ENCODE data around the gene AKAP11. TPM values are rescaled to one million over a fixed set of nuclear protein-coding genes. Genes with fewer than 3 reads are reported as not detected.

Gene AKAP11
- 19.4 and 20.9 TPM in 2 replicates for polyA plus RNA-seq
- polyA minus RNA-seq, result 68.7 and 90.4 TPM in 2 replicates

DNA sequence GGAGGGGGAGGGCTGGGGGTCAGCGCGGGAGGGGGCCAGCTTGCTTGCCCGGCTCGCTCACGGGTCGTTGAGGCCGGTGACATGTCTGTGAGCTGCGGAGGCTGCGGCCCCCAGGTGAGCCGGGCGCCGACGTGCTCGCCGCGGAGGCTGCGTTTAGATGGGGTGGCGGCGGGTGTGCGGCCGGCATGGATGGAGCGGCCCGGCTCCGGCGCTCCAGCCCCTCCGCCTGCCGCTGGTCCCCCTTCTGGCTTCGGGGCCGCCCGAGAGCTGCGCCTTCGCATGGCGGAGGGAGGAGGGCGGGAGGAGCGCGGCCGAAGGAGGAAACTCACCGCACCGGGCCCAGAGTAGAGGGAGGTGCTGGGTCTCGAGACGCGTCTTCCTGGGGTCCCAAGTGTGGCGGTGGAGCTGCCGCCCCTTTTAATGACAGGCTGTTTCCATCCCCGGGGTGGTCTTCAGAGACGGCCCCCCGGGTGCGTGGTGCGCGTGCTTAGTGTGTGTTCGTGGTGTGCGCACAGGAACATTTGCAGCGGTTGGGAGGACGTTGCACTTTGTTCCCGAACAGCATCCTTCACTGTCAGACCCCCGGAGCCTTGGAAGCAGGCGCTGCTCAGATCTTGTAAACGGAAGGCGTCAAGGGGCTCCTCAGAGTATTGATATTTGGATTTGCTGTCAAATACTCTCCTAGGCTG lies at the start of gene AKAP11:
Gene AKAP11 (plus strand): TSS at position 38 of the 689 bp plus-strand sequence. CDS start 14,197 bp downstream, outside the sequence.
- peak within 1 kb of the TSS; percentile 96 for H3K27ac ChIP-seq (ENCODE audit: low read length)
- H3K79me2 ChIP-seq (replicated peaks; ENCODE audit: insufficient read depth, low read length), result peaks cover 44% of the 10 kb centered on the region
- no peaks in the 10 kb centered on the region for H3K36me3 ChIP-seq (ENCODE audit: insufficient read depth, low read length)
- H3K4me3 ChIP-seq (ENCODE audit: low read length), result peak within 1 kb of the TSS; percentile 94
- no peaks in the 10 kb centered on the region for H3K9me3 ChIP-seq (ENCODE audit: low read length)
- TF ChIP-seq REST (IDR thresholded peaks at IDR 0.05; ENCODE audit: borderline replicate concordance) (peak; percentile 52), SMC3 (conservative IDR thresholded peaks at IDR 0.05; ENCODE audit: poor library complexity) (peak; percentile 47), POLR2AphosphoS5 (IDR thresholded peaks at IDR 0.05) (peak; percentile 52), TAF1 (IDR thresholded peaks at IDR 0.05; ENCODE audit: low read depth) (peak; percentile 82), EP300 (conservative IDR thresholded peaks at IDR 0.05; ENCODE audit: poor library complexity, severe bottlenecking) (no peak), RAD21 (conservative IDR thresholded peaks at IDR 0.05) (no peak), MXI1 (conservative IDR thresholded peaks at IDR 0.05; ENCODE audit: poor library complexity, severe bottlenecking) (peak; percentile 23)
- TF ChIP-seq, protein P1, sequence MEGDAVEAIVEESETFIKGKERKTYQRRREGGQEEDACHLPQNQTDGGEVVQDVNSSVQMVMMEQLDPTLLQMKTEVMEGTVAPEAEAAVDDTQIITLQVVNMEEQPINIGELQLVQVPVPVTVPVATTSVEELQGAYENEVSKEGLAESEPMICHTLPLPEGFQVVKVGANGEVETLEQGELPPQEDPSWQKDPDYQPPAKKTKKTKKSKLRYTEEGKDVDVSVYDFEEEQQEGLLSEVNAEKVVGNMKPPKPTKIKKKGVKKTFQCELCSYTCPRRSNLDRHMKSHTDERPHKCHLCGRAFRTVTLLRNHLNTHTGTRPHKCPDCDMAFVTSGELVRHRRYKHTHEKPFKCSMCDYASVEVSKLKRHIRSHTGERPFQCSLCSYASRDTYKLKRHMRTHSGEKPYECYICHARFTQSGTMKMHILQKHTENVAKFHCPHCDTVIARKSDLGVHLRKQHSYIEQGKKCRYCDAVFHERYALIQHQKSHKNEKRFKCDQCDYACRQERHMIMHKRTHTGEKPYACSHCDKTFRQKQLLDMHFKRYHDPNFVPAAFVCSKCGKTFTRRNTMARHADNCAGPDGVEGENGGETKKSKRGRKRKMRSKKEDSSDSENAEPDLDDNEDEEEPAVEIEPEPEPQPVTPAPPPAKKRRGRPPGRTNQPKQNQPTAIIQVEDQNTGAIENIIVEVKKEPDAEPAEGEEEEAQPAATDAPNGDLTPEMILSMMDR (IDR thresholded peaks at IDR 0.05; ENCODE audit: poor library complexity, severe bottlenecking), result no peak
- no peaks in the 10 kb centered on the region for H4K20me1 ChIP-seq (ENCODE audit: insufficient read depth)
- H3K27me3 ChIP-seq (ENCODE audit: insufficient read depth, low read depth, low read length), result no peaks in the 10 kb centered on the region
- peak within 1 kb of the TSS; percentile 82 for H2AFZ ChIP-seq (ENCODE audit: low read depth, low read length)
- no peaks in the 10 kb centered on the region for H3K9me2 ChIP-seq (ENCODE audit: insufficient read depth, low read length)
- no peaks in the 10 kb centered on the region for H3F3A ChIP-seq (ENCODE audit: insufficient read depth, low read length, poor library complexity, severe bottlenecking)
- H3K9ac ChIP-seq (ENCODE audit: low read length), result peak within 1 kb of the TSS; percentile 90
- peak within 1 kb of the TSS; percentile 95 for H3K4me2 ChIP-seq (ENCODE audit: low read length)

- no peaks in the 10 kb centered on the region for H3K9me3 ChIP-seq (ENCODE audit: low read length)
- no peaks in the 10 kb centered on the region for H3K27me3 ChIP-seq (ENCODE audit: insufficient read depth, low read depth, low read length)
- H3K79me2 ChIP-seq (replicated peaks; ENCODE audit: insufficient read depth, low read length), result no peaks in the 10 kb centered on the region
- H3K36me3 ChIP-seq (ENCODE audit: insufficient read depth, low read length), result no peaks in the 10 kb centered on the region
- no peak overlapping the region for H2AFZ ChIP-seq (ENCODE audit: low read depth, low read length)
- TF ChIP-seq REST (IDR thresholded peaks at IDR 0.05; ENCODE audit: borderline replicate concordance) (no peak), SMC3 (conservative IDR thresholded peaks at IDR 0.05; ENCODE audit: poor library complexity) (no peak), RAD21 (conservative IDR thresholded peaks at IDR 0.05) (no peak), EZH2 (IDR thresholded peaks at IDR 0.05; ENCODE audit: borderline replicate concordance, insufficient read depth, low read length, poor library complexity, severe bottlenecking) (no peak), MXI1 (conservative IDR thresholded peaks at IDR 0.05; ENCODE audit: poor library complexity, severe bottlenecking) (no peak), TAF1 (IDR thresholded peaks at IDR 0.05; ENCODE audit: low read depth) (no peak), EP300 (conservative IDR thresholded peaks at IDR 0.05; ENCODE audit: poor library complexity, severe bottlenecking) (no peak), POLR2AphosphoS5 (IDR thresholded peaks at IDR 0.05) (no peak)
- TF ChIP-seq, protein P1 (IDR thresholded peaks at IDR 0.05; ENCODE audit: poor library complexity, severe bottlenecking), result no peak
- H3K9me2 ChIP-seq (ENCODE audit: insufficient read depth, low read length), result no peaks in the 10 kb centered on the region
- H3K27ac ChIP-seq (ENCODE audit: low read length), result no peak overlapping the region
- no peaks in the 10 kb centered on the region for H3F3A ChIP-seq (ENCODE audit: insufficient read depth, low read length, poor library complexity, severe bottlenecking)
- H3K9ac ChIP-seq (ENCODE audit: low read length), result no peak overlapping the region
- no peak overlapping the region for H3K4me2 ChIP-seq (ENCODE audit: low read length)
- H3K4me3 ChIP-seq (ENCODE audit: low read length), result no peak overlapping the region
- H4K20me1 ChIP-seq (ENCODE audit: insufficient read depth), result no peaks in the 10 kb centered on the region
Measured at GRCh38 chr13:42223681-42224080, 48.3 kb upstream of the AKAP11 start.

Measured in neural cell (in vitro differentiated cells).